Umbilical cord (tissue), 2 donors: ENCODE results near the gene GPC6. TPM values are rescaled to one million over a fixed set of nuclear protein-coding genes. Genes with fewer than 3 reads are reported as not detected.

Source experiments
- DNase-seq: peaks from one replicate; pipeline ENCODE4 v3.0.0-alpha.2; 2015; ENCODE audit warnings: low spot score
- total RNA-seq: library from RNA; depleted of rRNA; stranded (reverse); fragments of >200 nt; gene quantifications from one replicate; pipeline ENCODE4 v1.2.3, GENCODE V29; 2014; ENCODE audit warnings: low replicate concordance; ENCODE audit not compliant: insufficient read depth

GPC6 gene
- total RNA-seq, 1 donor from 2014 or later: 37.6 TPM

GRCh38 chr13:94399812-94400211, 1173.2 kb downstream of the GPC6 start:
- DNase-seq: no peak

- no peak for DNase-seq
Measured at GRCh38 chr13:94400874-94401273, 1174.3 kb downstream of the GPC6 start.

GRCh38 chr13:94408314-94409036, 1181.9 kb downstream of the GPC6 start:
- DNase-seq: peak; percentile 57

GRCh38 chr13:94411747-94412146, 1185.1 kb downstream of the GPC6 start:
- no peak for DNase-seq

GRCh38 chr13:94412870-94413597, 1186.4 kb downstream of the GPC6 start:
- DNase-seq: no peak

- DNase-seq: no peak
Measured at GRCh38 chr13:94413598-94413944, 1187.0 kb downstream of the GPC6 start.

- DNase-seq: no peak
Measured at GRCh38 chr13:94414141-94414540, 1187.5 kb downstream of the GPC6 start.

- DNase-seq: no peak
Measured at GRCh38 chr13:94414708-94415107, 1188.1 kb downstream of the GPC6 start.

- DNase-seq: no peak
Measured at GRCh38 chr13:94415500-94416237, 1189.1 kb downstream of the GPC6 start.

GRCh38 chr13:94416454-94417080, 1190.0 kb downstream of the GPC6 start:
- no peak for DNase-seq

GRCh38 chr13:94417294-94417693, 1190.7 kb downstream of the GPC6 start:
- DNase-seq: no peak

GRCh38 chr13:94419304-94419924, 1192.8 kb downstream of the GPC6 start:
- DNase-seq: no peak

GRCh38 chr13:94419925-94420305, 1193.3 kb downstream of the GPC6 start:
- DNase-seq: no peak

GRCh38 chr13:94427313-94427953, 1200.8 kb downstream of the GPC6 start:
- DNase-seq: no peak

- DNase-seq: peak; percentile 36
Measured at GRCh38 chr13:94431574-94431973, 1205.0 kb downstream of the GPC6 start.

GRCh38 chr13:94431987-94432386, 1205.4 kb downstream of the GPC6 start:
- DNase-seq: no peak

- DNase-seq: peak; percentile 71
Measured at GRCh38 chr13:94433055-94433961, 1206.7 kb downstream of the GPC6 start.

GRCh38 chr13:94435604-94436226, 1209.1 kb downstream of the GPC6 start:
- DNase-seq: peak; percentile 75

- no peak for DNase-seq
Measured at GRCh38 chr13:94444826-94445225, 1218.2 kb downstream of the GPC6 start.

GRCh38 chr13:94454334-94454733, 1227.7 kb downstream of the GPC6 start:
- DNase-seq: no peak
